ENCODE results near the gene SEC16A.

- TF ChIP-seq POLR2A (IDR thresholded peaks at IDR 0.05; ENCODE audit: low read length) = no peak
- no peak for TF ChIP-seq GATA1 (IDR thresholded peaks at IDR 0.05; ENCODE audit: low read depth, low read length)
These were observed 77.4 kb downstream of the SEC16A start for GRCh38 chr9:136405481-136405880.
